ENCODE results near the gene RNF126.

RNF126 gene

DNA sequence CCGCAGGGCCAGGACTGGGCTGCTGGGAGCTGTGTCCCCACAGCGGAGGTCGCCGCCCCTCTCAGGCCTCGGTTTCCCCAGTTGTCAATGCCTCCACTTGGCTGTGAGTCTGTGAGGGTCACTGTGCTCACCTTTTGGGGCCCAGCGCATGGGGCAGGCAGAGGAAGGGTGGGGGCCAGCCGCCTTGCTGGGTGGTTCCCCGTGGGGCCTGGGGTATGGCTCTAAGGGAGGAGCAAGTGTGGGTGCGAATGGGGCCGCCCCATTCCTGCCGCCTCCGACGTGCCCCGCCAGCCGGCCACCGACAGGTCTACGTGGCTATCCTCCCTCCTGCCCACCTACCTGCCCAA, 24.1 kb downstream of the RNF126 start:
- Histone ChIP-seq H3F3A (ENCODE audit: control insufficient read depth, insufficient read depth) (no peaks in the 10 kb centered on the region; the same call in 1 of the 2 replicates), H3K27me3 (ENCODE audit: control insufficient read depth, low read length) (peaks cover 2% of the 10 kb centered on the region; the same call in 1 of the 2 replicates), H3K79me2 (ENCODE audit: control insufficient read depth, low read length) (peaks cover 5% of the 10 kb centered on the region), H3K27ac (ENCODE audit: low read depth, low read length) (no peak overlapping the region), H4K20me1 (ENCODE audit: control insufficient read depth, insufficient read depth, low read depth, low read length) (peaks cover 2% of the 10 kb centered on the region; the same call in 1 of the 2 replicates), H3K9me3 (ENCODE audit: control insufficient read depth, insufficient read depth, low read length) (no peaks in the 10 kb centered on the region), H3K36me3 (ENCODE audit: control insufficient read depth, low read length) (peaks cover under 1% of the 10 kb centered on the region; the same call in 1 of the 2 replicates), H3K4me1 (ENCODE audit: control insufficient read depth, low read length) (peaks cover 31% of the 10 kb centered on the region), H3K4me2 (ENCODE audit: low read length) (peak overlapping the region; percentile 69), H3K4me3 (ENCODE audit: low read length) (peak overlapping the region; percentile 39; the same call in 1 of the 2 replicates), H3K9me2 (replicated peaks; ENCODE audit: control insufficient read depth, low read length) (no peaks in the 10 kb centered on the region)
- no peak for TF ChIP-seq EZH2phosphoT487 (IDR thresholded peaks at IDR 0.05; ENCODE audit: borderline replicate concordance, low read length)
- TF ChIP-seq, protein P1, sequence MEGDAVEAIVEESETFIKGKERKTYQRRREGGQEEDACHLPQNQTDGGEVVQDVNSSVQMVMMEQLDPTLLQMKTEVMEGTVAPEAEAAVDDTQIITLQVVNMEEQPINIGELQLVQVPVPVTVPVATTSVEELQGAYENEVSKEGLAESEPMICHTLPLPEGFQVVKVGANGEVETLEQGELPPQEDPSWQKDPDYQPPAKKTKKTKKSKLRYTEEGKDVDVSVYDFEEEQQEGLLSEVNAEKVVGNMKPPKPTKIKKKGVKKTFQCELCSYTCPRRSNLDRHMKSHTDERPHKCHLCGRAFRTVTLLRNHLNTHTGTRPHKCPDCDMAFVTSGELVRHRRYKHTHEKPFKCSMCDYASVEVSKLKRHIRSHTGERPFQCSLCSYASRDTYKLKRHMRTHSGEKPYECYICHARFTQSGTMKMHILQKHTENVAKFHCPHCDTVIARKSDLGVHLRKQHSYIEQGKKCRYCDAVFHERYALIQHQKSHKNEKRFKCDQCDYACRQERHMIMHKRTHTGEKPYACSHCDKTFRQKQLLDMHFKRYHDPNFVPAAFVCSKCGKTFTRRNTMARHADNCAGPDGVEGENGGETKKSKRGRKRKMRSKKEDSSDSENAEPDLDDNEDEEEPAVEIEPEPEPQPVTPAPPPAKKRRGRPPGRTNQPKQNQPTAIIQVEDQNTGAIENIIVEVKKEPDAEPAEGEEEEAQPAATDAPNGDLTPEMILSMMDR (IDR thresholded peaks at IDR 0.05; ENCODE audit: low read depth, low read length, poor library complexity, severe bottlenecking): no peak

DNA sequence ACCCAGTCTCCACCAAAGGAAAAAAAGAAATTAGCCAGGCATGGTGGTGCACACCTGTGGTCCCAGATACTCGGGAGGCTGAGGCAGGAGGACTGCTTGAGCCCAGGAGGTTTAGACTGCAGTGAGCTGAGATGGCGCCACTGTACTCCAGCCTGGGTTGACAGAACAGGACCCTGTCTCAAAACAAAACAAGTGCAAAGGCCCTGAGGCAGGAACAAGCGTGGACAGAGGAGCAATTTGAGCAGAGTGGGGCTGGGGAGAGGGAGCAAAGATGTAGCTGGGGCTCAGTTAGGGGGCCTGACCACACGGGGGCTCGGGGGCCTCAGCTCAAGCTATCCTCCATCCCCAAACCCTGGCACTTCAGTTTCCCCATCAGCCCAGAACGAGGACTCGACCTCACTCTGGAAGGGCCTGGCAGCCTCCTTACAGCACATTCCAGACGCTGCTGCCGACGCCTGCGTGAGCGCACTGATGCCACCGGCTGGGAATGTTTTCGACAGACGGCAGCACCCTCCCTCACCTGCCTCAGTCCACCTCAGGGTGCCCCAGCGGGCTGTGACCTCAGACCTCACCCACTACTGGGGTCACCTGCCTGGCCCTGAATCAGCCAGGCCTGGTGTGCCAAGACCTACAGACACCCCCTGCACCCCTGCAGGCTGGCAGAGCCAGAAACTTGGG, 27.9 kb downstream of the RNF126 start:
- Histone ChIP-seq H3K36me3 (ENCODE audit: control insufficient read depth, low read length) (peaks cover 15% of the 10 kb centered on the region), H3F3A (ENCODE audit: control insufficient read depth, insufficient read depth) (no peaks in the 10 kb centered on the region; the same call in 1 of the 2 replicates), H3K4me1 (ENCODE audit: control insufficient read depth, low read length) (peaks cover 37% of the 10 kb centered on the region), H3K9me2 (replicated peaks; ENCODE audit: control insufficient read depth, low read length) (no peaks in the 10 kb centered on the region), H3K27me3 (ENCODE audit: control insufficient read depth, low read length) (peaks cover 2% of the 10 kb centered on the region; the same call in 1 of the 2 replicates), H3K9me3 (ENCODE audit: control insufficient read depth, insufficient read depth, low read length) (no peaks in the 10 kb centered on the region), H3K4me3 (ENCODE audit: low read length) (no peak overlapping the region), H3K27ac (ENCODE audit: low read depth, low read length) (no peak overlapping the region), H4K20me1 (ENCODE audit: control insufficient read depth, insufficient read depth, low read depth, low read length) (peaks cover 4% of the 10 kb centered on the region; the same call in 1 of the 2 replicates), H3K4me2 (ENCODE audit: low read length) (no peak overlapping the region), H3K79me2 (ENCODE audit: control insufficient read depth, low read length) (peaks cover 39% of the 10 kb centered on the region)
- TF ChIP-seq, protein P1 (IDR thresholded peaks at IDR 0.05; ENCODE audit: low read depth, low read length, poor library complexity, severe bottlenecking): no peak
- no peak for TF ChIP-seq EZH2phosphoT487 (IDR thresholded peaks at IDR 0.05; ENCODE audit: borderline replicate concordance, low read length)

DNA sequence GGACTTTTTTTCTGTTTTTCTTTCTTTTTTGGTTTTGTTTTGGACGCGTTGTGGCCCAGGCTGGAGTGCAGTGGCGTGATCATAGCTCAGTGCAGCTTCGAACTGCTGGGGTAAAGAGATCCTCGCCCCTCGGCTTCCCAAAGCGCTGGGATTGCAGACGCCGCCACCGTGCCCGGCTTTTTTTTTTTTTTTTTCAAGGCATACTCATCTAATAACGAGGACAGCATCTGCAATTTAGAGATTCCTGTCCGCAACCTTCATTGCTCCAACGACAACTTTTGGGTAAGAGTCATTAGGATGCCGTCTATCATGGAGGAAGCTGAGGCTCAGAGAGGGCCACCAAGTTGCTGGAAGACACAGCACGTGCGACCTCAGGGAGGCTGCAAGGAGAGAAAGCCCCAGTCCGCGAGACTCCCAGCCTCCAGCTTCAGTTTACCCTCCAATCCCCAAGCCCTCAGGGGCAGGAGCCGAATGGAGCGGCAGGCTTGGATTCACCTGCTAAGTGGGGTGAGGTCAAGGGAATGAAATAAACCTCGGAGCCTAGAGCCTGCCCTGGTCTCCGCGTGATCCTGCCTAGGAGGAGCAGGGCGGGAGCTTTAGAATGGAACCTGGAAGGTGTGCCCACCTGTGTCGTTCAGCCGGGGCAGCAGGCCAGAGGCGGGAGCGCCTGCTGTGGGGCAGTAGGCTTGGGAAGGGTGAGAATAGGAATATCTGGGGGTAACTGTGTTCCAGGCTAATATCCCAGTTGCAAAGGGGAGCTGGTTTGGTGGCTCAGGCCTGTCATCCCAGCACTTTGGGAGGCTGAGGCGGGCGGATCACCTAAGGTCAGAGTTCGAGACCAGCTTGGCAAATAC, 29.0 kb downstream of the RNF126 start:
- Histone ChIP-seq H3K4me3 (ENCODE audit: low read length) (peak overlapping the region; percentile 98), H4K20me1 (ENCODE audit: control insufficient read depth, insufficient read depth, low read depth, low read length) (peaks cover 4% of the 10 kb centered on the region; the same call in 1 of the 2 replicates), H3K4me2 (ENCODE audit: low read length) (peak overlapping the region; percentile 82), H3F3A (ENCODE audit: control insufficient read depth, insufficient read depth) (no peaks in the 10 kb centered on the region; the same call in 1 of the 2 replicates), H3K4me1 (ENCODE audit: control insufficient read depth, low read length) (peaks cover 28% of the 10 kb centered on the region), H3K9me3 (ENCODE audit: control insufficient read depth, insufficient read depth, low read length) (no peaks in the 10 kb centered on the region), H3K27ac (ENCODE audit: low read depth, low read length) (no peak overlapping the region), H3K36me3 (ENCODE audit: control insufficient read depth, low read length) (peaks cover 23% of the 10 kb centered on the region), H3K27me3 (ENCODE audit: control insufficient read depth, low read length) (peaks cover 2% of the 10 kb centered on the region; the same call in 1 of the 2 replicates), H3K79me2 (ENCODE audit: control insufficient read depth, low read length) (peaks cover 45% of the 10 kb centered on the region), H3K9me2 (replicated peaks; ENCODE audit: control insufficient read depth, low read length) (no peaks in the 10 kb centered on the region)
- TF ChIP-seq, protein P1 (IDR thresholded peaks at IDR 0.05; ENCODE audit: low read depth, low read length, poor library complexity, severe bottlenecking): no peak
- TF ChIP-seq EZH2phosphoT487 (IDR thresholded peaks at IDR 0.05; ENCODE audit: borderline replicate concordance, low read length): no peak

Measured in DOHH2 (cell line).